Left forelimb (tissue), 1 donor: ENCODE data around the gene UPF1.
A peak's percentile ranks its signal among the peaks of the same experiment; 100 is the strongest.

Experiments
- DNase-seq: peaks from one replicate; pipeline ENCODE4 v3.0.0-alpha.2; 2018; ENCODE audit warnings: low spot score

The UPF1 gene

DNA sequence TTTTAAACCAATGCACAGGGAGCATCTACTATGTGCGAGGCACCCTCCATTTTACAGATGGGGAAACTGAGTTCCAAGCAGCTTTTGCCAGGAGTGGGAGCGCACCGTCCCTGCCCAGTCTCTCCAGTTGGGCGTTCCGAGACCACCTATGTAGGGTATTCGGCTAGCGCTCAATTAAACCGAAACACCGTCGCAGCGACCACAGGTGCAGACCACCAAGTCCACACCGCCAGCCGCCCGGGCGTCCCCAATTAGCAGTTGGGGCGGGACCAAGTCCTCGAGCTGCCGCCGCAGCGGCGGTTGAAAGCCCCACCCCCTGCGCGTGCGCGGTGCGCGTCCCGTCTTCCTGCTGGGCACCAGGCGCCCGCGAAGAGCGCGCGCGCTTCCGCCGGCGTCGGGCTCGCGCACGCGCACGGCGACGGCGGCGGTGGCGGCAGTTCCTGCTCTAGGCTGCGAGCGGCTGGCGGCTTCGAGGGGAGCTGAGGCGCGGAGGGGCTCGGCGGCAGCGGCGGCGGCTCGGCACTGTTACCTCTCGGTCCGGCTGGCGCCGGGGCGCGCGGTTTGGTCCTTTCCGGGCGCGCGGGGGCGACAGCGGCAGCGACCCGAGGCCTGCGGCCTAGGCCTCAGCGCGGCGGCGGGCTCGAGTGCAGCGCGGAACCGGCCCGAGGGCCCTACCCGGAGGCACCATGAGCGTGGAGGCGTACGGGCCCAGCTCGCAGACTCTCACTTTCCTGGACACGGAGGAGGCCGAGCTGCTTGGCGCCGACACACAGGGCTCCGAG, at the start of gene UPF1:
Gene UPF1, plus strand, starts transcription at position 436 of the 782 bp plus-strand sequence. Its CDS starts 251 bp downstream, at position 687.
- DNase-seq, result peak; percentile 95

DNA sequence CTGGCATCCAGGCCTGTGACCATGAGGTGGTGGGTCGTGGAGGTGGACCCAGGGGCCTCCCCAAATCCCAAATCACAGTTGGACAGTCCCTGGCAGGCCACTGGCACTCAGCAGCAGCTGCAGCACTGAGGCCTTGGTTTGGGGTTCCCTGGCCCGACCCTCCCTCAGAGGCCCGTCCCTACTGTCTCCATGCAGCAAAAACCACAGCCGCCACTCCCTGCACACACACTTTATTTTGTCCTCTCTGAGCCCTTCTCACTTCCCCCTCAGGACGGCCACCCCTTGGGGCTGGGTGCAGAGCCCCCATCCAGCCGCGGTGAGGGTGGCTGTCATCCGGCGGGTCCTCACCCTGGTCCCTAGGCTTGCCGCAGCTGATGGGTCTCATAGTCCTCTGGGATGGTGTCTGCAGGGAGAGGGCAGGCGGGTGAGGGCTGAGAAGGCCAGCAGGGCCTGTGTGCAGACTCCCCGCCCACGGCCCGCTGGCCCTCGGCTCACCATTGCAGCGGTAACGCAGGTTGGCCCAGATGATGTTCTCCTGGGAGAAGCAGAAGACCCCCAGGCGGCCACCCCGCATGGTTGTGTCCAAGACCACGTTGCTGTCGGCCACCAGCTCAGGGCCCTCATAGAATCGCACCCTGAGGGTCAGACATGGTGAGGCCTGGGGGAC, 49.1 kb upstream of the UPF1 start:
- no peak for DNase-seq

DNA sequence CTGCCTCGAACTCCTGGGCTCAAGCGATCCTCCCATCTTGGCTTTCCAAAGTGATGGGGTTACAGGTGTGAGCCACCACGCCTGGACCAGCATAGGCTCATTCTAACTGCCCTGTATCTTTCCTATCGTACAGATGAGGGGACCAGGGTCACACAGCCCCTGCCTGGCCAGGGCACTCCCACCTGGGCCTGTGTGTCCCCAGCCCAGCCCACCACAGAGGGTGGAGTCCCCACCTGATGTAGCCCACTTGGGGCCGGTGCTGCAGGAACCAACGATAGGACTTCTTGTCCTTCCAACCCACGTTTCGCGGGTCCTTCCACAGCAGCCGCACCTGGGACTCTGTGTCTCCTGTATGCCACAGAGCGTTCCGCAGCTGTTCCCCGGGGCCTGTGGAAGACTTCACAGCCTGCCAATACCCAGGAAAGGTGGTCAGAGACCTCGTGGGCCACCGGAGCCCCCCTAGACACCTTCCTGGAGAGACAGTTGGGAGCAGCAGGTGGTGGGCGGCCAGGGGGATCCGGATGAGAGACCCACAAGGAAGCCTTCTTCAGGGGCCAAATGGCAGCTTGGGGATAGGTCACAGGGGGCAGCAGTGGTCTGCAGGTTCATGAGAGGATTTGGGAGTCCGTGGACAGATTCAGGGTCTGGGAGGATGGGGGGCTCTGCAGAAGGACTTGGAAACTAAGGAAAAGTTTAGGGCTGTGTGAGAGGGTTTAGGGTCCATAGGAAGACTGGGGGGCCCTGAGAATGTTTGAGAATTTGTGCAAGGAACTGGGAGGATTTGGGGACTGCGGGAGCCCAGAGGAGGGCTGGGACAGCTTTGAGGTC, 47.6 kb upstream of the UPF1 start:
- DNase-seq, result no peak

DNA sequence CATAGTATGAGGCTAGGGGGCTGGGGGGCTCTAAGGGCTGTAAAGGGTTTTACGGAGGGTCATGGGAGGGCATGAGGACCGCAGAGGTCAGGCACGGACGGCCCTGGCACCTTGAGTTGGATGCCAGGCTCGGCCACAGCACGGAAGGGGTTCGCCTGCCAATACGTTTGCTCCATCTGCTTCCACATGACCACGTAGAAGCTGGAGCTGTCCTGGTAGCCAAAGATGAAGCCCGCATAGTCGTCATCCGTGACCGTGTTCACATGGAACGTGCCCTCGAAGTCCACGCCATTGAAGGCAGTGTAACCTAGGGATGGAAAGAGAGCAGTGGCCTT, 47.0 kb upstream of the UPF1 start:
- no peak for DNase-seq

DNA sequence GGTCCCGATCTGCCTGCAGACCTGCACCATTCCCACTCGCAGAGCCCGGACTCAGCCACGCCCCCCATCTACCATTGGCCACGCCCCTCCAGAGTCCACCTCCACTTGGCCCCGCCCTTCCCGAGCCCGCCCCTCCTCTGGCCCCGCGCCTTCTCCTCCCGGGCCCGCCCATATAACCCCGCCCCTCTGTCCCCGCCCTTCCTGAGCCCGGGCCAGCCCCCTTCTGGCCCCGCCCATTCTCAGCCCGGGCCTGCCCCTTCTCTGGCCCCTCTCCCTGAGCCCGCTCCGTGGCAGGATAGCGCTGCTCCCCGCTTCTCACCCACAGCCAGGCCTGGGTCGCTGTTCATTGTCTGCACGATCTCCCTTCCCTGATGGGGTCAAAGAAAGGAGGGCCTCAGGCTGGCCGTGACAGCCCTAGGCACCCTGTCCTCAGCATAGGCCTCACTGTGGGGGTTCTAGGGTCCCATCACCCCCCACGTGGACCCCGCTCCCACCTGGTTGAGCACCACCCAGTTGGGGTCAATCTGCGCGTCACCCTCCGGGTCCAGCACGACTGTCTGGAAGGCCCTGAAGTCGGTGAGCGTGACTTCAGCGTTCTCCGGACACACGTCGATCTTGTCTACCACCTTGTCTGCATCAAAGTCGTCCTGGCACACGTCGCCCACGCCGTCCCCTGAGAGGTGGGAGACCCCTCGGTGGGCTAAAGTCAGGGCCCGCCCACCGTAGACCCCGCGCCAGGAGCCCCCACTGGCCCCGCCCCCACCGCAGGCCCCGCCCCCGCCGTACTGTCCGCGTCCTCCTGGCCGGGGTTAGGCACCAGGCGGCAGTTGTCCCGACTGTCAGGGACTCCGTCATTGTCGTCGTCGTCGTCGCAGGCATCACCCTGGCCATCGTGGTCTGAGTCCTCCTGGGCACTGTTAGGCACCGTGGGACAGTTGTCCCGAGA, 46.3 kb upstream of the UPF1 start:
- peak; percentile 84 for DNase-seq

DNA sequence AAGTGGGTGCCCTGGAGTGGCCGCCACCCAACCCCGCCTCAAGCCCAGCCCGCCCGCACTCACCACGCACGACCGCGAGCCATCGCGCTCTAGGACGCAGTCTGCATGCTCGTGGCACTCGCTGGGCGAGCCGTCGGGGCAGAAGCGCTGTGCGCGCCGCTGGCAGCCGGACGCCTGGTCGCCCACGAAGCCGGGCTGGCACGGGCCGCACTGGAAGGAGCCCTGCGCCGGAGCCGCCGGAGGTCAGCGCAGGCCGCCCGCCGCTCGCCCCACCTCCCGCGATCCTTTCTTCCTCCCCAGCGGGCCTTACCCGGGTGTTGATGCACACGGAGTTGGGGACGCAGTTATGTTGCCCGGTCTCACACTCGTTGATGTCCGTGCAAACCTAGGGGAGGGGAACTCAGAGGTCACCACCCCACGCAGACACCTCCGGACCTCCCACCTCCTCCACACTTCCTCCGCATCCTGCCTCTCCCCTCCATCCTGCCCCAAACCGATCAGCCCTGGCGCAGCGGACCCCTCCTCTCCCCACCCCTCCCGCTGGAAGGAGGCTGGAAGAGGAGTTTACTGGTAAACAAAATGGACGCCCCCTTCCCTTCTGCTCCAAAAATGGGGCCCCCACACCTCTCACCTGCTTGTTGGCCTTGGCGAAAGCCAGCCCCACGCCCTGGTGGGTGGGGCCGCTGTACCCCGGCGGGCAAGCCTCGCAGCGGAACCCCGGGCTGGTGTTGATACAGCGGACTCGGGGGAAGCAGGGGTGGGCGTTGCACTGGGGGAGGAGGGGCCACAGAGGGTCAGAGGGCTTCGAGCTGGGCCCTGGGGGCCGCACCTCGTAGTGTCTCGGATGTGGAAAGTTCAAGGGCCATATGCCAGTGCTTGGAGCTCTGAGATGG, 43.0 kb upstream of the UPF1 start:
- DNase-seq, result no peak

DNA sequence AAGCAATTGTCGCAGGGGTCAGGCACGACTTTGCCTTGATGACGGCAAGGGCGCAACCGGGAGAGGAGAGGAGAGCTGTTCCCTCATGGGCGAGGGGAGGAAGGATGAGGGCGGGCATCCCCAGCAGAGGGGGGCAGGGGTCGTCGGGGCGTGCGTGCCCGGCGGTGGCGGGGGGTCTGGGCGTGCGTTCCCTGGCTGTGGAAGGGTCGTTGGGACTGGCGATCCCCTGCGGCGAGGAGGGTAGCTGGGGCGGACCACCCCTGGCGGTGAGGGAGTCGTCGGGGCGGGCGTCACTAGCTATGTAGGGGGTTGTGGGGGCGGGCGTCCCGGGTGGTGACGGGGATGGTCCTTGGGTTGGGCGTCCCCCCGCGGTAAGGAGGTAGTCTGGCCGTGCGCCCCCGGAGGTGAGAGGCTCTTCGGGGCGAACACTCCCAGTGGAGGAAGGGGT, 42.3 kb upstream of the UPF1 start:
- DNase-seq, result no peak

DNA sequence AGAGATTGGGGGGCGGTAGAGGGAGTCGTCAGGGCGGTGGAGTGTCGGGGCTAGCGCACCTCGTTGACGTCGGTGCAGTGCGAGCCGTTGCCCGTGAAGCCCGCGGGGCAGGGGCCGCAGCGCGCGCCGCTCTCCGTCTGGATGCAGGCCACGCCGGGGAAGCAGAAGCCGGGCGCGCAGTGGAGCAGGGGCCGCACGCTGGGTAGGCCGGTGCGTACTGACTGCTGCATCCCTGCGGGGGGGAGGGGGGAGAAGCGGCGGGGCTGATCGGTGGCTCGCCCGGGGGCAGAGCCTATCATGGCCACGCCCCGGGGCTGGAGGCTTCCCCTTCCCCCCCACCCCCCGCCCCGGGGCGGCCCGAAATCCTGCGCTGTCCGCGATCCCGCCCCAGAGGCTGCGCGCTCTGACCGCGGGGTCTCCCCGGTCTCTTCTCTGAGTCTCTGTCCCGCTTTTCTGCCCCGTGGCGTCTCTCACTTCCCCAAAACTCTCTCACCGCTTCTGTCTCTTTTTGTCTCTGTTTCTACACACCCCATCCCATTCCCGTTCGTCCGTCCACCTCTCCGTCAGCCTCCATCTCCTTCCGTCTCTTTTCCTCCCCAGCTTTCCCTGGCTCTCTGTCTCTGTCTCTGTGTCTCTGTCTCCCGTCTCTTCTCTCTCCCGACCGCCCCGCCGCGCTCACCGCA, 41.7 kb upstream of the UPF1 start:
- DNase-seq, result no peak

DNA sequence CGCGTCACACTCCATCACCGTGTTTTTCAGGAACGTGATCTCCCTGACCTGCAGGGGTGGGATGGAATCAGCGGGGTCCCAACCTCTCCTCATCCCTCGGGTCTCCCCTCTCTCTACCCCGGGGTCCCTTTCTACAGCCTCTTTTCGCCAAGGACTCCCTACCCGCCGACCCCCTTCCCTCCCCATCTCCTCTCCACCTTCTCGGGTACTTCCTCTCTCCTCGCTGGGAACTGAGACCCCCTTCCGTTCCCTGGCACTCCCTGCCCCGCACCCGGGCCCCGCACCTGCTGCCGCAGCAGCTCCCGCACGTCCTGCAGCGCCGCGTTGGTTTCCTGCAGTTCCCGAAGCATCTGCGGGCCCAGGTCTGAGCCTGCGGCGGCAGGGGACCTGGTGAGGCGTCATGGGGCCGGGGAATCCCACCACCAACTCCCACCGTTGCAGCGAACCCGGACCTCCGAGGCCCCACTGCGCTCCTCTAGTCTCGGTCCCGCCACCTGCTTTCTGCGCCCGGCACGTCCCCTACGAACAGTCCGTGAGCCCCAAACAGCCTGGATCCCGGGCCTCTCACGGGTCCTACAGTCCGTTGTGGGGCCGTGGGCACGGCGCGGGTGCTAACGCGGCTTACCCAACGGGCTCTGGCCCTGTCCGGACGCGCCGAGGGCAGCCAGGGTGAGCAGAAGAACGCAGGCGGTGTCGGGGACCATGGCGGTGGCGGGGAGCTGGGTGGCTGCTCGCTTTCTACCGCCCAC, 41.0 kb upstream of the UPF1 start, which contains the start of gene COMP:
Gene COMP, minus strand, starts transcription at position 740 of the 749 bp plus-strand sequence. Its CDS starts 36 bp downstream, at position 704.
- DNase-seq, result no peak

DNA sequence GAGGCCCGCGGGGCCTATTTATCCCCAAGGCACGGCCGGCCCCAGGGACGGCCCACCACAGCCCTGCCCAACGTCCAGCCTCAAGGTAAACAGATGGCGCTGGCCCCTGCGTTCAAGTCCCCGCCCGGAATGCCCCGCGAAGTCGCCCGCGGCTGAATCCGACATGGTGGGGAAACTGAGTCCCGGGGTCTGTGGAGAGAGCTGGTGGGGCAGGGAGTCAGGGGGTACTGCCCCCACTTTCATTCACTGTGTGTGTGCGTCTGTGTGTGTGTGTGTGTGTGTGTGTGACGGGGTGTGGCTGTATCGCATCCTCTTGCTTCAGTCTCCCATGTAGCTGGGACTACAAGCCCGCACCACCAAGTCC, 40.5 kb upstream of the UPF1 start:
- no peak for DNase-seq

DNA sequence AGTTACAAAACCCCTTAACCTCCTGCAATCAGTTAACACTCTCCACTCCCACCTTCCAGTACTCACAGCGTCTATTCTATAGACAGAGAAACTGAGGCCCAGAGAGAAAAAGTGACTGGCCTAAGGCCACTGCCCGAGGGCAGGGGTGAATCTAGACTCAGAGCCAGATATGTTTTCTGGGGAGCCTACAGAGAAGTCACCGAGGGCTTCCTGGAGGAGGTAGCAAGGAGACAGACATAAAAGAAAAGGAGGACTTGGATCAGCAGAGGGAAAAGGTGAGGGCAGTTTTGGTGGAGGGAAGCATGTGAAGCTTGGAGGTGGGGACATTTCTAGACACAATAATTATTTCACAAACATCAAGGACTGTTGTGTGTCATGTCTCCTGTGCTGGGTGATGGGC, 39.1 kb upstream of the UPF1 start:
- DNase-seq, result no peak

DNA sequence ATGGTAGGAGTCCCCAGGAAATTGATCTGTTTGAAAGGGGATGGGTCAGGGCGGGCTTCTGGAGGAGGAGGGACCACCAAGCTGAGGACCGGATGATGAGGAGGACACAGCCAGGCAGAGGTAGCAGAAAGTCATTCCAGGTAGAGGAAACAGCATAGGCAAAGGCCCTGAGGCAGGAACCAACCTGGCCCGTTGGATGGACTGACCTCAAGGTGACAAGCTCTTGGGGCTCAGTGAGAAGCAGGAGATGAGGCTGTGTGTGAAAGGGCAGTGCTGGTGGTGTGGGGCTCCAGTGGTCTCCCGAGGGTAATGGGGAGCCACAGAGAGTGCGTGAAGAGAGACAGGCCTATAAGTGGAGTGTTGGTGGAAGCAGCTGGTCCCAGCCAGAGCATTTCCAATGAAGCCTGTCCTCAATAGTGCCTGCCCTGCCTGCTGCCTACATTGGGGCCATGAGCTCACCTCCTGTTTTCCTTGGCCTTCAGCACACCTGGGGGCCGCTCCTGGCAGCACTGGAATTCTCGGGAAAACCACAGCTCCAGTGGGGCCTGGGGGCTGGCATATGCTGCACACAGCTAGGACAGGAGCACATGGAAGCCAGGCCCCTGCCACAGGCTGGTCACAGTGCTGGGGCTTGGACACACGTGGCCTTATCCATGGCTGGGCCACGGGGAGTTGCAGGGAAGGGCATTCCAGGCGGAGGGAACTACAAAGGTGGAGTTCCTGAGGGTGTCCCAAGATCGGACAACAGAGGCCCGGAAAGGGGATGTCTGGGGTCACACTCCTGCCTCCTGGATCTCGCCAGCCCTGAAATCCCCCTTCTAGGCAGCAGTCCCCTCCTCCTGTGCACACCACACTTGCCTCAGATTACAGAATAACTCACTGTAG, 38.4 kb upstream of the UPF1 start:
- no peak for DNase-seq

DNA sequence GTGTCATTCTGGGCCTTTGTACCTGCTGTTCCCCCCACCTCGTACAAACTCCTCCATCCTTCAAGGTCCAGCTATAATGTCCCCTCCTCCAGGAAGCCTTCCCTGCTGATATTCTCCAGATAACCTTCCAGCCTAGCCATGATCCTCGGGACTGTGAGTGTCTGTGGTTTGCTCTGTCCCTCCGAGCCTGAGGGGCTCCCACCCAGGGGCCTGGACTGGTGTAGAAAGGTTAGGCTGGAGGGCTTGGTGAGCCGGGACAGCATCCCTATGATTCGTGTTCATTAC, 37.8 kb upstream of the UPF1 start:
- no peak for DNase-seq

DNA sequence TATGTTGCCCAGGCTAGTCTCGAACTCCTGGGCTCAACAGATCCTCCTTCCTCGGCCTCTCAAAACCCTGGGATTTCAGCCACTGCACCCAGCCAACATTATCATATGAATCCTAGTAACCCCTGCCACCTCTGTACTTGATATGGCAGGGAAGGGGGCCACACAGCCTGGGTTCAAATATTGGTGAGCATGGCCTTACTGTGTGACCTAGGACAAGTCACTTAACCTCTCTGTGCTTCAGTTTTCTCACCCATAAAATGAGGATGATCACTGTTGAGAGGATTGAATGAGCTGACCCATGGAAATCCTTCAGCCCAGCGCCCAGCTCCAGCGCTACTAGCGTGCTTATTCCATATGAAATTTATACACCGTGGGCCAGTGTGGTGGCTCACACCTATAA, 37.1 kb upstream of the UPF1 start:
- no peak for DNase-seq

DNA sequence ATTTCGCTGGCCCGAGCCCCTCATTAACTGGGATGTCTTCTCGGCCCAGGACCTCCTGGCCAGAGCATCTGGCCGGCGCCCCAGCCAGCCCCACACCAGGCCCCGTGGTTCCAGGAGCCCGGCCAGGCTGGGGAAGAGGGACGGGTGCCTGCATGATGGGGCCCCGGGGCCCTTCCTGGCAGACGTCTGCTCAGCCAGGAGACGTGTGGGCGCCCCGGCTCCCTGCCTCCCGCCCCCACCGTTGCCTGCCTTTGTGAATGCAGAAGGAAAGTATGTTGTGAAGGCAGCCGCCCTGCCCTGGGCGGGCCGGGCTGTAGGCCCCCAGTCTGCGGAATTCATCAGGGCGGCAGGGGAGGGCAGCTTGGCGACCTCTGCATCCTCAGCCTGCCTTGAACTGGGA, 36.2 kb upstream of the UPF1 start:
- no peak for DNase-seq

DNA sequence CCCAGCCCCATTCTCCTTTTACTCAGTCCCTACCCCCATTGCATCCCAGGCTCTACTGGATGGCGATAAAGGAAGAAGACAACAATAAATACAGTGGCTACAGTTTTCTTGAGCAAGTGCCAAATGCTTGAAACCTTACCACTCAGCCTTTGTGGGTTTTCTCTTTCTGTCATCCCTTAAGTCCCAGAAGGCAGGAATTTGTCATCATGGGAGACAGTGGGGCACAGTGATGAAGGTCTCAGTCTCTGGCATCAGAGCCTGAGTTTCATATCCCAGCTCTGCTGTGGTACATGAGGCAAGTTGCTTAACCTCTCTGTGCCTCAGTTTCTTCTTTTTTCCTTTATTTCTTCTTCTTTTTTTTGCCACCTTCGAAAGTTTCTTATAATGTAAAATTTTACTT, 35.5 kb upstream of the UPF1 start:
- DNase-seq, result no peak

DNA sequence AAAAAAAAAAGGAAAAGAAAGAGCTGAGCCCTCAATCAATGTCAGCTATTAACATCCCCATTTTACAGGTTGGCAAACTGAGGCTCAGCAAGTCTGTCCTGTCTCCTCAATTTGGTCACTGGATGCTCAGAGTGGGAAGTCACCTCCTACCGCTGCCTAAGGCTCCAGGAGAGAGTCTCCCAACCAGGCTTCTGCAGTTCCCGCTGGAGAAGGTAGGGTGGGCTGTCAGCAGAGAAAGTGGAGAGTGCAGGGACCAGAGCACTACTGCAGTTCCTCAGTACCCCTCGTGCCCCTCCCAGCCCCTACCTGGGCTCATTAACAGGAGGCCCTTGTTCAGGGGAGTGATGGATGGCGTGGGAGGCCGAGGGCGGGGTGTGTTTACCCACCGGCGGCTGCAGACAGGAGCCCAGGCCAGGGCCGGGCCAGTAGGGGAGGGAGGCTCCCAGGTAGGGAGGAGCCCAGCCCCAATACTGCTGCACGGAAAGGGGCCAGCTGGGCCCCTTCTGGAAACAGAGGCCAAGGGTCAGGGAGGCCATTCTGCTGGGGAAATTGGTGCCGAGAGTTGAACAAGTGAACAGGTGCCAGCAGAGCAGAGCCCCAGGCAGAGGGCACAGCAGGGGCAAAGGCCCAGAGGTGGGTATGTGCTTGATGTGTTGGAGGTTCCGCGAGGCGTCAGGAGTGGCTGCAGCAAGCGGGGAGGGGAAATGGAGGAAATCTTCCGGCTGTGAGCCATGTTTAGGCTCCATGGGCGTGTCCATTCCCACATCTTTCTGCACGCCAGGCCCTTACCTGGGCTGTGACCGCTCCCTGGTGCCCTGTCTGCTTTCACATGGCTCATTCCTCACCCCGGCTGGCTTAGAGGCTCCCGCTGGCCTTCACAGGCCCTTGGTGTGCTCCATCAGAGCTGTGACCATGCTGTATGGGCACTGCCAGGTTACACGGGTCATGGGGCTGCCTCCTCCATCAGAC, 33.1 kb upstream of the UPF1 start:
- DNase-seq, result no peak
